GM19397 (cell line): ENCODE results near the gene RRH.
A peak's percentile ranks its signal among the peaks of the same experiment; 100 is the strongest.
"Not testable (repeated sequence)": the region's sequence is repeated elsewhere in the genome, so short reads cannot be mapped to it uniquely, and the experiment has no call there.

Experiments used
- ATAC-seq: cut with Tn5 transposase; IDR thresholded peaks from one replicate; pipeline ENCODE4 v1.9.1; 2021; ENCODE audit warnings: mild to moderate bottlenecking, moderate library complexity; ENCODE audit not compliant: unreplicated experiment

The RRH gene

GRCh38 chr4:109836985-109837384 lies 9.2 kb downstream of the RRH start:
- no peak for ATAC-seq

- no peak for ATAC-seq
Measured at GRCh38 chr4:109846395-109847098, 18.8 kb downstream of the RRH start.

- ATAC-seq = no peak
Measured at GRCh38 chr4:109847896-109848442, 20.2 kb downstream of the RRH start, which contains the start of gene LRIT3. TSS of gene LRIT3 (plus strand) at chr4:109848107. CDS start at chr4:109848202, 95 bp downstream.

- ATAC-seq = no peak
Measured at GRCh38 chr4:109848501-109848900, 20.7 kb downstream of the RRH start.

GRCh38 chr4:109850601-109851000 lies 22.8 kb downstream of the RRH start:
- ATAC-seq = no peak

GRCh38 chr4:109859426-109860300 lies 31.9 kb downstream of the RRH start:
- not testable (repeated sequence) for ATAC-seq

GRCh38 chr4:109861271-109861670 lies 33.5 kb downstream of the RRH start:
- no peak for ATAC-seq

GRCh38 chr4:109861916-109862511 lies 34.2 kb downstream of the RRH start:
- no peak for ATAC-seq

GRCh38 chr4:109864134-109864533 lies 36.4 kb downstream of the RRH start:
- ATAC-seq = no peak

GRCh38 chr4:109870061-109870460 lies 42.3 kb downstream of the RRH start:
- ATAC-seq = no peak

GRCh38 chr4:109872065-109872464 lies 44.3 kb downstream of the RRH start:
- no peak for ATAC-seq

GRCh38 chr4:109872950-109873656 lies 45.3 kb downstream of the RRH start:
- no peak for ATAC-seq

GRCh38 chr4:109873791-109874514 lies 46.2 kb downstream of the RRH start:
- no peak for ATAC-seq

- ATAC-seq = no peak
Measured at GRCh38 chr4:109875106-109875505, 47.3 kb downstream of the RRH start.

GRCh38 chr4:109875553-109875952 lies 47.8 kb downstream of the RRH start:
- not testable (repeated sequence) for ATAC-seq

- ATAC-seq = no peak
Measured at GRCh38 chr4:109876634-109877265, 49.0 kb downstream of the RRH start.

GRCh38 chr4:109877400-109877799 lies 49.6 kb downstream of the RRH start:
- peak; percentile 63 for ATAC-seq

- no peak for ATAC-seq
Measured at GRCh38 chr4:109878355-109878754, 50.6 kb downstream of the RRH start.

- ATAC-seq = no peak
Measured at GRCh38 chr4:109879081-109879480, 51.3 kb downstream of the RRH start.
